GM19397 (cell line): ENCODE results near the gene BYSL.

Experiments
- ATAC-seq: cut with Tn5 transposase; IDR thresholded peaks from one replicate; pipeline ENCODE4 v1.9.1; 2021; ENCODE audit warnings: mild to moderate bottlenecking, moderate library complexity; ENCODE audit not compliant: unreplicated experiment

Gene BYSL

GRCh38 chr6:41914343-41914742 lies 7.0 kb upstream of the BYSL start:
- ATAC-seq, result no peak

GRCh38 chr6:41914869-41915530 lies 6.3 kb upstream of the BYSL start:
- ATAC-seq, result no peak

GRCh38 chr6:41917528-41917927 lies 3.8 kb upstream of the BYSL start:
- ATAC-seq, result no peak

GRCh38 chr6:41921712-41921998 lies 356 bp downstream of the BYSL start:
- no peak for ATAC-seq

GRCh38 chr6:41922154-41922553 lies 855 bp downstream of the BYSL start:
- ATAC-seq, result no peak

GRCh38 chr6:41927253-41927652 lies 6.0 kb downstream of the BYSL start:
- ATAC-seq, result no peak

- ATAC-seq, result no peak
Measured at GRCh38 chr6:41929924-41930323, 8.6 kb downstream of the BYSL start.

GRCh38 chr6:41931792-41932191 lies 10.5 kb downstream of the BYSL start:
- ATAC-seq, result no peak

- ATAC-seq, result no peak
Measured at GRCh38 chr6:41932378-41932777, 11.1 kb downstream of the BYSL start.

- no peak for ATAC-seq
Measured at GRCh38 chr6:41934278-41935192, 13.2 kb downstream of the BYSL start.

- ATAC-seq, result no peak
Measured at GRCh38 chr6:41935193-41935574, 13.9 kb downstream of the BYSL start.

- no peak for ATAC-seq
Measured at GRCh38 chr6:41935685-41936072, 14.4 kb downstream of the BYSL start.

GRCh38 chr6:41936073-41936837 lies 15.0 kb downstream of the BYSL start:
- ATAC-seq, result peak; percentile 36

GRCh38 chr6:41937472-41937860 lies 16.2 kb downstream of the BYSL start:
- no peak for ATAC-seq

GRCh38 chr6:41937861-41938574 lies 16.7 kb downstream of the BYSL start:
- no peak for ATAC-seq

GRCh38 chr6:41938590-41939175 lies 17.4 kb downstream of the BYSL start:
- no peak for ATAC-seq

- ATAC-seq, result no peak
Measured at GRCh38 chr6:41939176-41939847, 18.0 kb downstream of the BYSL start.

GRCh38 chr6:41939848-41940758 lies 18.8 kb downstream of the BYSL start:
- ATAC-seq, result no peak

- no peak for ATAC-seq
Measured at GRCh38 chr6:41940759-41941279, 19.5 kb downstream of the BYSL start.
